Endothelial cell of umbilical vein (primary cell): Measurements from ENCODE around the gene ASTN1.

Source experiments
- CTCF ChIP-seq, 2 donors: IDR thresholded peaks; 1 replicate in 1 of 2; 2 replicates in 1 of 2; pipeline ENCODE4 v1.5.1; 2011; ENCODE audit warnings: low read length in 2 of 2, mild to moderate bottlenecking in 2 of 2, moderate library complexity in 2 of 2, control low read depth in 1 of 2, inconsistent platforms in 1 of 2, low read depth in 1 of 2; ENCODE audit not compliant: insufficient read depth in 1 of 2; ENCODE audit errors: extremely low read depth in 1 of 2
- EZH2 ChIP-seq: IDR thresholded peaks from 2 replicates; pipeline ENCODE4 v1.6.1; 2012; ENCODE audit warnings: borderline replicate concordance, low read depth, mild to moderate bottlenecking, moderate library complexity, low read length, inconsistent platforms; ENCODE audit not compliant: severe bottlenecking
- GATA2 ChIP-seq: IDR thresholded peaks from 2 replicates; pipeline ENCODE4 v1.7.0; 2011; ENCODE audit warnings: low read depth, mild to moderate bottlenecking, moderate library complexity, mixed read lengths, low read length; ENCODE audit not compliant: insufficient read length, insufficient read depth
- JUN ChIP-seq: IDR thresholded peaks from 2 replicates; pipeline ENCODE4 v1.6.1; 2011; ENCODE audit warnings: borderline replicate concordance, low read depth; ENCODE audit not compliant: insufficient read length, insufficient read depth
- MYC ChIP-seq: IDR thresholded peaks from one replicate; pipeline ENCODE4 v1.6.1; 2011; ENCODE audit warnings: mild to moderate bottlenecking, low read depth, low read length
- POLR2A ChIP-seq: IDR thresholded peaks from 2 replicates; pipeline ENCODE4 v1.6.1; 2012; ENCODE audit warnings: low read depth, mild to moderate bottlenecking, control low read depth, low read length
- POLR2AphosphoS5 ChIP-seq: IDR thresholded peaks from 2 replicates; pipeline ENCODE4 v1.6.1; 2012; ENCODE audit warnings: low read depth, mild to moderate bottlenecking, control low read depth, low read length, moderate library complexity; ENCODE audit not compliant: insufficient read depth
- TF ChIP-seq, protein P1 (sequence below): IDR thresholded peaks from 2 replicates; pipeline ENCODE4 v1.6.1; 2011; ENCODE audit not compliant: insufficient read depth, insufficient read length

DNA sequence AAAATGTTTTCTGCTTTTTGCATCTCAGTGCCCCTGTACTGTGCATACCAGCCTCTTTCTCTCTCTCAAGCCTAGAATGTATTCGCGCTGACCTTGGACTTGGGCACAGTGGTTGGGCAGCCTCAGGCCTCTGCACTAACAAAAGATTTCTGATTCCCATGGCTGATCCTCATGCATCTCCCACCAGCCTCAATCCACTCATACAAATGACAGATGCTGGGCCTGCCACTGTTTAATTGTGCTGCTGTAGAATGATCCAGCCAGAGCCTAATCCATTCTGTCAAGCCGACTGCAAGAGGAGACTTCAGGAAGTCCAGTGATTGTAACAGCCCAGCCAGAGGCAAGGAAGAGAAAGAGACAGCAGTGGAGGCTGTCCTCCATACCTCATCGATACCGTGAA, 180.8 kb downstream of the ASTN1 start:
- TF ChIP-seq CTCF (IDR thresholded peaks at IDR 0.05; ENCODE audit: extremely low read depth in 1 of 2, insufficient read depth in 1 of 2, low read depth in 1 of 2, low read length in 2 of 2) = no peak
- TF ChIP-seq POLR2A = no peak
- no peak for TF ChIP-seq GATA2
- TF ChIP-seq EZH2 = no peak
- TF ChIP-seq POLR2AphosphoS5 = no peak
- TF ChIP-seq, protein P1, sequence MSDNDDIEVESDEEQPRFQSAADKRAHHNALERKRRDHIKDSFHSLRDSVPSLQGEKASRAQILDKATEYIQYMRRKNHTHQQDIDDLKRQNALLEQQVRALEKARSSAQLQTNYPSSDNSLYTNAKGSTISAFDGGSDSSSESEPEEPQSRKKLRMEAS = no peak
- TF ChIP-seq JUN = no peak
- no peak for TF ChIP-seq MYC
